NCI-H1105 (cell line): Measurements from ENCODE around the gene PCDHGA7.
"Not testable (repeated sequence)": the region's sequence is repeated elsewhere in the genome, so short reads cannot be mapped to it uniquely, and the experiment has no call there.

ENCODE experiments used
- DNase-seq: peaks from one replicate; lab custom pipeline; 2025; lab: John Stamatoyannopoulos, UW

Gene PCDHGA7

DNA sequence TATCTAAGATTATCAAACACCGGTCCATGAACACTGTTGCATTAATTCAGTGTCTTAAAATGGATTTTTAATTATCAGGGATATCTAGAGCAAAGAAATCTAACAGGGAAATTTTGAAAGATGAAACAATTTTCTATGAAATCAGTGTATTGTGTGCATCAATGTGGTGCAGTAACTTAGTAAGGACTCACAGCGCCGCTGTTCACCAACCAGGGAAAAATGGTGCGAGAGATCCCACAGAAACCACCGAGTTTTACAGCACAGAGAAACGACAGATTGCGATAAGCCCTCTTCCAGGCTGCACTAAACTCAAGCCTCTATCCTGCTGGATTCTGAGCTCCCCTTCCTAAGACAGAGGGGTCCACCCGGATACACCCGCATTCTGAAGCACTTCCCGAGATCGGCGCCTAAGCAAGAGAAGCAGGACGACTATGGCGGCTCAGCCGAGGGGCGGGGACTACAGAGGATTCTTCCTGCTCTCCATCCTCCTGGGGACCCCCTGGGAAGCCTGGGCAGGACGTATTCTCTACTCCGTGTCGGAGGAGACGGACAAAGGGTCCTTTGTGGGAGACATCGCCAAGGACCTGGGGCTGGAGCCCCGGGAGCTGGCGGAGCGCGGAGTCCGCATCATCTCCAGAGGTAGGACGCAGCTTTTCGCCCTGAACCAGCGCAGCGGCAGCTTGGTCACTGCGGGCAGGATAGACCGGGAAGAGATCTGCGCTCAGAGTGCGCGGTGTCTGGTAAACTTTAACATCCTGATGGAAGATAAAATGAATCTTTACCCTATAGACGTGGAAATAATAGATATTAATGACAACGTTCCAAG is at the start of gene PCDHGA7:
TSS of gene PCDHGA7 (plus strand) at position 274 of the 826 bp plus-strand sequence. CDS start at position 432, 158 bp downstream.
- no peak for DNase-seq

- no peak for DNase-seq
These were observed 43.8 kb upstream of the PCDHGA7 start, which contains the start of gene PCDHGA2 for GRCh38 chr5:141338538-141339306. TSS of gene PCDHGA2 (plus strand) at chr5:141338760.

DNA sequence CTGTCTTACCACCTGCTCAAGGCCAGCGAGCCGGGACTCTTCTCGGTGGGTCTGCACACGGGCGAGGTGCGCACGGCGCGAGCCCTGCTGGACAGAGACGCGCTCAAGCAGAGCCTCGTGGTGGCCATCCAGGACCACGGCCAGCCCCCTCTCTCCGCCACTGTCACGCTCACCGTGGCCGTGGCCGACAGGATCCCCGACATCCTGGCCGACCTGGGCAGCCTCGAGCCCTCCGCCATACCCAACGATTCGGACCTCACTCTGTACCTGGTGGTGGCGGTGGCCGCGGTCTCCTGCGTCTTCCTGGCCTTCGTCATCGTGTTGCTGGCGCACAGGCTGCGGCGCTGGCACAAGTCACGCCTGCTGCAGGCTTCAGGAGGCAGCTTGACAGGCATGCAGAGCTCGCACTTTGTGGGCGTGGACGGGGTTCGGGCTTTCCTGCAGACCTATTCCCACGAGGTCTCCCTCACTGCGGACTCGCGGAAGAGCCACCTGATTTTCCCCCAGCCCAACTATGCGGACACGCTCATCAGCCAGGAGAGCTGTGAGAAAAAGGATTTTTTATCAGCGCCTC is 41.7 kb upstream of the PCDHGA7 start:
- not testable (repeated sequence) for DNase-seq

GRCh38 chr5:141342773-141343172 is 39.8 kb upstream of the PCDHGA7 start:
- DNase-seq = no peak

DNA sequence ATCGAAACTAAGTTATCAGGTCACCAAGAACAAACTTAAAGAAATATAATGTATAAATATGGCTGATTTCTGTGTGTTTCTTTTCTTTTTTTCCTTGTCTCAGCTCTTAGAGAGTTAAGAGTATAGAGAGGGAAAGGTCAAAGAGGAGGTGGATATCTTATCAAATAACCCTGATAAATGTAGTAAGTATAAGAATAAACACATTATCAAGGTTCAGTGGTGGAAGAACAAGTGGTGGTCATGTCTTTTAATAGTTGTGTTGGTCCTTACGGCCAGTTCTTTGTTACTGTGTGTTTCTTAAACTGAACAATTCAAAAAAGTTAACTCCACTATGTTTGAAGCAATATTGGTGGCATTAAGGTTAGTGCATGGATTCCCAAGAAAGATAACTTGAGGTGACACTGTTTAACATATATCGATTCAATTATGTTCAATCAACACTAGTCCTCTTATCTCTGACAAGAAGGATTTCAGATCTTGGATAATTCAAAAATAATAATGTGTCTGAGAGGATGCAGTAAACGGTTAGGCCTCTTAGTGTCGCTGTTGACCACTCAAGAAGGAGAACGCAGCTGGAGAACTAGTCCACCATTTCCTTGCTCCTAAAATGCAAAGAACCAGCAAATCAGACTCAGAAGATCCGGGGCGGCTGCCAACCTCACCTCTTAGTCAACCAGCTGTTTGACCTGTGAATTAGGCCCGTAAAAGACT is 39.1 kb upstream of the PCDHGA7 start, which contains the start of gene PCDHGA3:
TSS of gene PCDHGA3 (plus strand) at position 588 of the 711 bp plus-strand sequence. CDS start 205 bp downstream, outside the sequence.
- DNase-seq = no peak

DNA sequence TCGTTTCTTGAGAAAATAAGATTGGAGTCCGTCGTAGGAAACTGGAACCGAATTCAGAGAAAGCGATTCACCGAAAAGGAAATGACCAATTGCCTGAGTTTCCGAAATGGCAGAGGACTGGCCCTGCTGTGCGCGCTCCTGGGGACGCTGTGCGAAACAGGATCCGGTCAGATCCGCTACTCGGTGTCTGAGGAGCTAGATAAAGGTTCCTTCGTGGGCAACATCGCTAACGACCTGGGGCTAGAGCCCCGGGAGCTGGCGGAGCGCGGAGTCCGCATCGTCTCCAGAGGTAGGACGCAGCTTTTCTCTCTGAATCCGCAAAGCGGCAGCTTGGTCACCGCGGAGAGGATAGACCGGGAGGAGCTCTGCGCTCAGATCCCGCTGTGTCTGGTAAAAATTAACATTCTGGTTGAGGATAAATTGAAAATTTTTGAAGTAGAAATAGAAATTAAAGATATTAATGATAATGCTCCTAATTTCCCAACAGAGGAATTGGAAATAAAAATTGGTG is 38.5 kb upstream of the PCDHGA7 start:
- no peak for DNase-seq

GRCh38 chr5:141345327-141345726 is 37.2 kb upstream of the PCDHGA7 start:
- DNase-seq = no peak

DNA sequence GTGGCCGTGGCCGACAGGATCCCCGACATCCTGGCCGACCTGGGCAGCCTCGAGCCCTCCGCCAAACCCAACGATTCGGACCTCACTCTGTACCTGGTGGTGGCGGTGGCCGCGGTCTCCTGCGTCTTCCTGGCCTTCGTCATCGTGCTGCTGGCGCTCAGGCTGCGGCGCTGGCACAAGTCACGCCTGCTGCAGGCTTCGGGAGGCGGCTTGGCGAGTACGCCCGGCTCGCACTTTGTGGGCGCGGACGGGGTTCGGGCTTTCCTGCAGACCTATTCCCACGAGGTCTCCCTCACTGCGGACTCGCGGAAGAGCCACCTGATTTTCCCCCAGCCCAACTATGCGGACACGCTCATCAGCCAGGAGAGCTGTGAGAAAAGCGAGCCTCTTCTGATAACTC is 36.5 kb upstream of the PCDHGA7 start:
- DNase-seq = not testable (repeated sequence)

DNA sequence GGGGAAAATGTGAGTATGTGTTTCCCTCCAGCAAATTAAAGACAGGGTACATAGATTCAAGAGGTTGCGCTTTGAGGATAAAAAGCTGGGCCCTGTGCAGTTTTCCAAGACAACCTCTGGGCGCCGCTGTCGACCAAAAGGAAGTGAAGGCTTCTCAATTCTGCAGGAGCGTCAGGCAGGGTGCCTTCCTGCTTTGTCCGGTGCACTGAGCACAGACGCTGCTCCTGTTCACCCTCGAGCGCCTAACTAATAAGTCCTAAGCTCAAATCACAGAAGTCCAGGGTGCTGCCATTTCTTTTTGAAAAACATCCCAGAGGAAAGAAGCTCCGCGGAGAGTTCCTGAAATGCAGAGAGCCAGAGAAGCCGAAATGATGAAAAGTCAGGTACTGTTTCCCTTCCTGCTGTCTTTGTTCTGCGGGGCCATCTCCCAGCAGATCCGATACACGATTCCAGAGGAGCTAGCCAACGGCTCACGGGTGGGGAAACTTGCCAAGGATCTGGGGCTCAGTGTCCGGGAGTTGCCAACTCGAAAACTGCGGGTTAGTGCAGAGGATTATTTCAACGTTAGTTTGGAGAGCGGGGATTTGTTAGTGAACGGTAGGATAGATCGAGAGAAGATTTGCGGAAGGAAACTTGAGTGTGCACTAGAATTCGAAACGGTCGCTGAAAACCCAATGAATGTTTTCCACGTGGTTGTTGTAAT is 32.5 kb upstream of the PCDHGA7 start, which contains the start of gene PCDHGB1:
TSS of gene PCDHGB1 (plus strand) at position 183 of the 703 bp plus-strand sequence. CDS start at position 345, 162 bp downstream.
- no peak for DNase-seq

DNA sequence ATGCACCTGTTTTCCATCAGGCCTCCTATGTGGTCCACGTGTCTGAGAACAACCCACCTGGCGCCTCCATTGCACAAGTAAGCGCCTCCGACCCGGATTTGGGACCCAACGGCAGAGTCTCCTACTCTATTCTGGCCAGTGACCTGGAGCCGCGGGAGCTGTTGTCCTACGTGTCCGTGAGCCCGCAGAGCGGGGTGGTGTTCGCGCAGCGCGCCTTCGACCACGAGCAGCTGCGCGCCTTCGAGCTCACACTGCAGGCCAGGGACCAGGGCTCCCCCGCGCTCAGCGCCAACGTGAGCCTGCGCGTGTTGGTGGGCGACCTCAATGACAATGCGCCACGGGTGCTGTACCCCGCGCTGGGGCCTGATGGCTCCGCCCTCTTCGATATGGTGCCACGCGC is 31.0 kb upstream of the PCDHGA7 start:
- no peak for DNase-seq

GRCh38 chr5:141354900-141355469 is 27.6 kb upstream of the PCDHGA7 start, which contains the start of gene PCDHGA4:
TSS of gene PCDHGA4 (plus strand) at chr5:141355021. CDS start at chr5:141355108, 87 bp downstream.
- DNase-seq = no peak

- no peak for DNase-seq
These were observed 26.9 kb upstream of the PCDHGA7 start for GRCh38 chr5:141355641-141356040.

GRCh38 chr5:141356133-141356532 is 26.4 kb upstream of the PCDHGA7 start:
- DNase-seq = no peak

- DNase-seq = no peak
These were observed 25.6 kb upstream of the PCDHGA7 start for GRCh38 chr5:141356950-141357349.

DNA sequence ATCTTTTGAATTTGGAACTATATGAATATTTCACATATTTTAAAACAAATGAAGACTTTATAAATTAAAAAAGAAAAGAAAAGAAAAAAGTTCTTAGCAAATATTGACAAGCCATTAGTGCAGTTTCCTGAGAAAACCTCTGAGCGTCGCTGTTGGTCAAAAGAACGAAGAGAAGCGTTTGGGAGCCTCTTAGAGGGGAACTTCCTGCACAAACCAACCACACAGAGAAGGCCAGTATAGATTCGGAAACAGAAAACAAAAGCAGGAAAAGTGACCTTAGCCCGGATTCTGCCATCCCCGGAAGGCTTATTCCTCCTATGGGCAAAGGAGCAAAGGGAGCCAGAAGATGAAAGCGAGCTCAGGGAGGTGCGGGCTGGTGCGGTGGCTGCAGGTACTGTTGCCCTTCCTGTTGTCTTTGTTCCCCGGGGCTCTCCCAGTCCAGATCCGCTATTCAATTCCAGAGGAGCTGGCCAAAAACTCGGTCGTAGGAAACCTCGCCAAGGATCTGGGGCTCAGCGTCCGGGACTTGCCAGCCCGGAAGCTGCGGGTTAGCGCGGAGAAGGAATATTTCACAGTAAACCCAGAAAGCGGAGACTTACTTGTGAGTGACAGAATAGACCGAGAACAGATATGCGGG is 22.6 kb upstream of the PCDHGA7 start, which contains the start of gene PCDHGB2:
TSS of gene PCDHGB2 (plus strand) at position 205 of the 637 bp plus-strand sequence. CDS start at position 347, 142 bp downstream.
- DNase-seq = no peak

DNA sequence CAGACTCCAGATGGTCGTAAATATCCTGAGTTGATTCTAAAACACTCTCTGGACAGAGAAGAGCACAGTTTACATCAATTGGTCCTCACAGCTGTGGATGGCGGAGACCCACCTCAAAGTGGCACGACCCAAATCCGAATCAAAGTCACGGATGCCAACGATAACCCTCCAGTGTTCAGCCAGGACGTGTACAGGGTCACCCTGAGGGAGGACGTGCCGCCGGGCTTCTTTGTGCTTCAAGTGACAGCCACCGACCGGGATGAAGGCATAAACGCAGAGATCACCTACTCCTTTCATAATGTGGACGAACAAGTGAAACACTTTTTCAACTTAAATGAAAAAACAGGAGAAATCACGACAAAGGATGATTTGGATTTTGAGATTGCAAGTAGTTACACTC is 21.9 kb upstream of the PCDHGA7 start:
- DNase-seq = no peak

GRCh38 chr5:141362719-141363118 is 19.8 kb upstream of the PCDHGA7 start:
- no peak for DNase-seq

DNA sequence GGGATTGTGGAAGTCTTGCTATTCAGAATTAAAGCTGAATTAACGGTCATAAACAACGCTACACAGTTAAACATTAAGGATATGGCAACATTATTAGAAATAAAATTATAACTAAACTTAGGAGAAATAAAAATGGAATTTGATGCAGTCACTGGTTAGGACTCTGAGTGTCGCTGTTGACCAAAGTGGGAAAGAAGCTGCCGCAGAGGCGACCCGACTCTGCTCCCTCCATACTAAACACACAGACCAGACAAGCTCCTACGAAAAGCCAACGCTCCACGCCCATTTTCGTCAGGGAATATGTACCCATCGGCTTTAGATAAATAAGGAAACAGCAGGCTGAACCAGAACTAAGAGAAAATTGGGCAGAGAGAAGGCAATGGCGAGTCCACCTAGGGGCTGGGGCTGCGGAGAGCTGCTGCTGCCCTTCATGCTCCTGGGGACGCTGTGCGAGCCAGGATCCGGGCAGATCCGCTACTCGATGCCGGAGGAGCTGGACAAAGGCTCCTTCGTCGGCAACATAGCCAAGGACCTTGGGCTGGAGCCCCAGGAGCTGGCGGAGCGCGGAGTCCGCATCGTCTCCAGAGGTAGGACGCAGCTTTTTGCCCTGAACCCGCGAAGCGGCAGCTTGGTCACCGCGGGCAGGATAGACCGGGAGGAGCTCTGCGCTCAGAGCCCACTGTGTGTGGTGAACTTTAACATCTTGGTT is 18.4 kb upstream of the PCDHGA7 start, which contains the start of gene PCDHGA5:
TSS of gene PCDHGA5 (plus strand) at position 211 of the 709 bp plus-strand sequence. CDS start at position 380, 169 bp downstream.
- no peak for DNase-seq
